Stimulated activated naive B cell treated with anti-CD40 and anti-IgM and Interleukin-4, amounts not matched to agents 10 μg/mL and 1 μg/mL and 100 μg/mL, for 72 hours (primary cell): ENCODE data around the gene PRRX2.
"Not testable (repeated sequence)": the region's sequence is repeated elsewhere in the genome, so short reads cannot be mapped to it uniquely, and the experiment has no call there.

Source experiments
- ATAC-seq, 2 donors: fragments of 150-1000 bp; cut with Tn5 transposase; replicated peaks; 2 replicates each; pipeline ENCODE4 v1.10.0; 2021; ENCODE audit warnings: moderate library complexity in 1 of 2
- DNase-seq: peaks from one replicate; pipeline ENCODE4 v3.0.0; 2021
- H3K27ac Mint-ChIP-seq: one replicate; pipeline ENCODE4 v1.8.0; 2022; ENCODE audit warnings: mild to moderate bottlenecking, mixed read lengths
- H3K27me3 Mint-ChIP-seq, 2 donors: one replicate each; pipeline ENCODE4 v1.8.0; 2022; ENCODE audit warnings: mixed read lengths in 2 of 2
- H3K36me3 Mint-ChIP-seq, 2 donors: one replicate each; pipeline ENCODE4 v1.8.0; 2022; ENCODE audit warnings: mixed read lengths in 2 of 2, mild to moderate bottlenecking in 1 of 2
- H3K4me1 Mint-ChIP-seq, 2 donors: one replicate each; pipeline ENCODE4 v1.8.0; 2022; ENCODE audit warnings: mixed read lengths in 2 of 2, mild to moderate bottlenecking in 1 of 2
- H3K4me3 Mint-ChIP-seq, 2 donors: one replicate each; pipeline ENCODE4 v1.8.0; 2022; ENCODE audit warnings: mild to moderate bottlenecking in 2 of 2, mixed read lengths in 2 of 2, moderate library complexity in 1 of 2
- H3K9me3 Mint-ChIP-seq, 2 donors: one replicate each; pipeline ENCODE4 v1.8.0; 2022; ENCODE audit warnings: mixed read lengths in 2 of 2, mild to moderate bottlenecking in 1 of 2

The PRRX2 gene

GRCh38 chr9:129653823-129654553 lies 11.5 kb upstream of the PRRX2 start:
- Mint-ChIP-seq H3K36me3 (no peaks in the 10 kb centered on the region), H3K9me3 (no peaks in the 10 kb centered on the region), H3K4me1 (no peaks in the 10 kb centered on the region), H3K27me3 (peaks cover 0 to 26% of the 10 kb centered on the region in 2 donors), H3K4me3 (no peak overlapping the region), H3K27ac (no peak overlapping the region)
- DNase-seq (no peak), ATAC-seq (no peak)

- no peaks in the 10 kb centered on the region for H3K4me1 Mint-ChIP-seq
- no peak overlapping the region for H3K4me3 Mint-ChIP-seq
- no peak overlapping the region for H3K27ac Mint-ChIP-seq
- no peaks in the 10 kb centered on the region for H3K9me3 Mint-ChIP-seq
- peaks cover 3 to 26% of the 10 kb centered on the region in 2 donors for H3K27me3 Mint-ChIP-seq
- ATAC-seq, result no peak
- H3K36me3 Mint-ChIP-seq, result no peaks in the 10 kb centered on the region
- DNase-seq, result no peak
These were observed 10.8 kb upstream of the PRRX2 start for GRCh38 chr9:129654554-129655040.

DNA sequence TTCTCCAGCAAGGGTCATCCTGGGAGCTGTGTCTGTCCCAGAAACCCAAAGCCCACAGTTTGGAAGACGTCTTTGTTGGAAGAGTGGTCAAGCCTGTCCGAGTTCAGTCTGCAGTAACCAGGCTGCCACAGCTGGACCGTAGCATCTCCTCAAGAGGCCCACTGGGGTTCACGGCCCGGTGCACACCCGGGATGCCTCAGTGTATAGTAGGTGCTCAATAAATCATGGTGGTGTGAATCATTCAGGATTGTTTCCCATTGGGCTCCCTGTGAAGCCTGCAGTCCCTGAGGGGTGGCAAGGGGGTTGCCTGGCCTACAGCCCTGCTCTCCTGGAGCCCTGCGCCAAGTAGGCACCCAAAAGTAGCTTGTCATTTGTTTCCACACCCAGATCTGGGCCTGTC lies 10.3 kb upstream of the PRRX2 start:
- no peak overlapping the region for H3K4me3 Mint-ChIP-seq
- no peak for DNase-seq
- no peak overlapping the region for H3K27ac Mint-ChIP-seq
- H3K36me3 Mint-ChIP-seq, result no peaks in the 10 kb centered on the region
- no peak for ATAC-seq
- peaks cover 3 to 27% of the 10 kb centered on the region in 2 donors for H3K27me3 Mint-ChIP-seq
- no peaks in the 10 kb centered on the region for H3K9me3 Mint-ChIP-seq
- H3K4me1 Mint-ChIP-seq, result no peaks in the 10 kb centered on the region

DNA sequence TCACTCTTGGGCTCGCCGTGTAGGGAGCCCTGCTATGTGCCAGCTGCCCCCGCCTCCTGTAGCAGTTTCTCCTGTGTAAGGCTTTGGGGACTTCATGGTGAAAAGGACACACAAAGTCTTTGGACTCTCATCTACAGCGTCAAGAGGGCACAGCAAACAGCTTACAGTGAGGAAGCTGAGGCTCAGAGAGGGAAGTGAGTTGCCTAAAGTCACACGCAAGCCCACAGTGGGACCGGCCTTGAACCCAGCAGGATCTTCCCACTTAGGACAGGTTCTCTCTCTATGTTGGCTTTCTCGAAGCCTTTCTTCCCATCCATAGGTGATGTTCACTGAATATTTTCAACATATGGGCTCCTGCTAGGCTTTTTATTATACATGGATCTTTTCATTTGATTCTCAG lies 9.8 kb upstream of the PRRX2 start:
- Mint-ChIP-seq H3K4me1 (no peaks in the 10 kb centered on the region), H3K27ac (no peak overlapping the region), H3K4me3 (no peak overlapping the region), H3K27me3 (peaks cover 3 to 24% of the 10 kb centered on the region in 2 donors), H3K9me3 (no peaks in the 10 kb centered on the region), H3K36me3 (no peaks in the 10 kb centered on the region)
- ATAC-seq (no peak), DNase-seq (no peak)

DNA sequence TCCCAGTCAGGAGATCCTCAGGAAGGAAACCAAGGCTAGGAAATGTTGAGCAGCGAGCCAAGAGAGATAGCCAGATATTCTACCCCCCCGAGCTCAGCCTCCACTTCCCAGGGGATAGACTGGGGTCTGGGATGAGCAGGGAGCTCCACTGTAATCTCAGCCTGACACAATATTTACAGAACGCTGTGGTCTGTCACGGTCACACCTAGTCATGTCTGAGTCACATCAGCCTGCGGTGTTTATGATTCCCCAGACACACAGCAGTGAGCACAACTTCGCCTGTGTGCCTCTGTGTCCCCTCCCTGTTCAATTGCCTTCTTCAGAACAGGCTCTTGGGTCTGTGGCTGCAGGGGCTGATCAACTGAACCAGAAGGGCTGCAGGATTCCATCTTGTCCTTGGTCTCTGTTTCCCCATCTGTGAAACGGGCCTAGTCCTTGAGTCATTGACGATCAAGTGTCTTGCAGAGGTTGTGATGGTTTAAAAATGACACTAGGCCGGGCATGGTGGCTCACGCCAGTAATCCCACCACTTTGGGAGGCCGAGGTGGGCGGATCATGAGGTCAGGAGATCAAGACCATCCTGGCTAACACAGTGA lies 8.6 kb upstream of the PRRX2 start:
- no peaks in the 10 kb centered on the region for H3K9me3 Mint-ChIP-seq
- DNase-seq, result no peak
- H3K4me3 Mint-ChIP-seq, result no peak overlapping the region
- ATAC-seq, result no peak
- H3K36me3 Mint-ChIP-seq, result no peaks in the 10 kb centered on the region
- H3K27ac Mint-ChIP-seq, result no peak overlapping the region
- no peaks in the 10 kb centered on the region for H3K4me1 Mint-ChIP-seq
- H3K27me3 Mint-ChIP-seq, result peaks cover 3 to 29% of the 10 kb centered on the region in 2 donors

- peaks cover 18 to 38% of the 10 kb centered on the region in 2 donors for H3K27me3 Mint-ChIP-seq
- no peaks in the 10 kb centered on the region for H3K36me3 Mint-ChIP-seq
- no peak for ATAC-seq
- no peak for DNase-seq
- no peak overlapping the region for H3K4me3 Mint-ChIP-seq
- peaks cover 5 to 8% of the 10 kb centered on the region in 2 donors for H3K4me1 Mint-ChIP-seq
- no peaks in the 10 kb centered on the region for H3K9me3 Mint-ChIP-seq
- H3K27ac Mint-ChIP-seq, result no peak overlapping the region
These were observed 4.4 kb upstream of the PRRX2 start for GRCh38 chr9:129661029-129661428.

DNA sequence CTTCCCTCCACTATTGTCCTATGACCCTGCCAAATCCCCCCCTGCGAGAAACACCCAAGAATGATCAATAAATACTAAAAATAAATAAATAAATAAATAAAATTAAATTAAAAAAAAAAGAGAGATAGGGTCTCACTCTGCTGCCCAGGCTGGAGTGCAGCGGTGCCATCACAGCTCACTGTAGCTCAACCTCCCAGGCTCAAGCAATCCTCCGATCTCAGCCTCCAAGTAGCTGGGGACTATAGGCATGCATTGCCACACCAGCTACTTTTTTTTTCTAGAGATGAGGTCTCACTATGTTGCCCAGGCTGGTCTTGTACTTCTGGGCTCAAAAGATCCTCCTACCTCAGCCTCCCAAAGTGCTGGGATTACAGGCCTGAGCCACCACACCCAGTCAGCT lies 3.2 kb upstream of the PRRX2 start:
- not testable (repeated sequence) for ATAC-seq, H3K36me3 Mint-ChIP-seq, H3K4me3 Mint-ChIP-seq, H3K27ac Mint-ChIP-seq, H3K4me1 Mint-ChIP-seq, DNase-seq, H3K9me3 Mint-ChIP-seq
- peaks cover 19 to 39% of the 10 kb centered on the region in 2 donors for H3K27me3 Mint-ChIP-seq

- Mint-ChIP-seq H3K4me1 (peaks cover 5 to 8% of the 10 kb centered on the region in 2 donors), H3K4me3 (peak overlapping the region; percentile 84), H3K9me3 (no peaks in the 10 kb centered on the region), H3K27me3 (peaks cover 24 to 61% of the 10 kb centered on the region in 2 donors), H3K36me3 (no peaks in the 10 kb centered on the region), H3K27ac (no peak overlapping the region)
- DNase-seq (no peak), ATAC-seq (peak; percentile 57 to 67)
These were observed 580 bp upstream of the PRRX2 start for GRCh38 chr9:129664746-129665388.

DNA sequence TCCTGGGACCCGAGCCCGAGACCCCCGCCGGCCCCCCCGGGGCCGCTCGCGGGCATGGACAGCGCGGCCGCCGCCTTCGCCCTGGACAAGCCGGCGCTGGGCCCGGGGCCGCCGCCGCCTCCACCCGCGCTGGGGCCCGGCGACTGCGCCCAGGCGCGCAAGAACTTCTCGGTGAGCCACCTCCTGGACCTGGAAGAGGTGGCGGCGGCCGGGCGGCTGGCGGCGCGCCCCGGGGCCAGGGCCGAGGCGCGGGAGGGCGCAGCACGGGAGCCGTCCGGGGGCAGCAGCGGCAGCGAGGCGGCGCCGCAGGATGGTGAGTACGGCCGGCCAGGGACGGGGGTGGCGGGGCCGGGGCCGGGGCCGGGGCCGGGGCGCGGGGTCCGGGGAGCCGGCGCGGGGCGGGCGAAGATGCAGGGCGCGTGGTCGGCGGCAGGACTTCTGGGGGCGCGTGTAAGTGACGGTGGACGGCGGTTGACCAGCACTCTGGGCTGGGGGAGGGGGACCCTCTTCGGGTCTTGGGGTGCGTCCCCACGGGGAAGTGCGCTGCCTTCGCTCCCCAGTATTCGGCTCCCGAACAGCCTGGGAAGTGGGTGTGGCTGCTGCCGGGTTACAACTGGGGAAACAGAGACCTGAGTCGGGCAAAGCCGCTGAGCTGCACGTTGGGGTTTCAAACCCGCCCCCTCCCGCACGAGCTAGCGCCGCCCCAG lies 520 bp downstream of the PRRX2 start:
- ATAC-seq (peak; percentile 11 to 38), DNase-seq (no peak)
- H3K27me3 Mint-ChIP-seq, result peaks cover 27 to 64% of the 10 kb centered on the region in 2 donors
- peaks cover 5 to 8% of the 10 kb centered on the region in 2 donors for H3K4me1 Mint-ChIP-seq
- no peak overlapping the region for H3K27ac Mint-ChIP-seq
- no peak overlapping the region for H3K4me3 Mint-ChIP-seq
- no peaks in the 10 kb centered on the region for H3K36me3 Mint-ChIP-seq
- H3K9me3 Mint-ChIP-seq, result no peaks in the 10 kb centered on the region

DNA sequence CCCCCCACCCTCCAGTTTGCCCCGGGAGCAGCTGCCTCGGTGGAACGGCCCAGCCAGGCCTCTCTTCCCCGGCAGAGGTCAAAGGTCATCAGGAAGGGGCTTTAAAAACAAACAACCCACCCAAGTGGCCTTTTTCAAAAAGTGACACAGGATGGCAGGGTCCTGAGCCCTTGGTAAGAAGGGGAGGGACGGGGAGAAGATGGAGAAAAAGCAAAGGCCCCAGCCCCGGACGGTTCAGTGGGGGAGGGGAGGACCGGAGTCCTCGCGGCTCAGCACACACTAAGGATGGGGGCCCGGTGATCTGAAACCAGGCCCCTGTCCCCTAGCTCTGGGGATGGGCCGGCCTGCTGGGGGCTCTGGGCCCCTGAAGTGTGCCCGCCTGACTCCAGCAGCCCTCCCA lies 1.1 kb downstream of the PRRX2 start:
- peaks cover 27 to 67% of the 10 kb centered on the region in 2 donors for H3K27me3 Mint-ChIP-seq
- ATAC-seq (no peak), DNase-seq (no peak)
- H3K36me3 Mint-ChIP-seq, result no peaks in the 10 kb centered on the region
- peak overlapping the region in 1 of 2 donors; percentile 8 for H3K4me3 Mint-ChIP-seq
- H3K9me3 Mint-ChIP-seq, result no peaks in the 10 kb centered on the region
- no peak overlapping the region for H3K27ac Mint-ChIP-seq
- peaks cover 5 to 10% of the 10 kb centered on the region in 2 donors for H3K4me1 Mint-ChIP-seq

DNA sequence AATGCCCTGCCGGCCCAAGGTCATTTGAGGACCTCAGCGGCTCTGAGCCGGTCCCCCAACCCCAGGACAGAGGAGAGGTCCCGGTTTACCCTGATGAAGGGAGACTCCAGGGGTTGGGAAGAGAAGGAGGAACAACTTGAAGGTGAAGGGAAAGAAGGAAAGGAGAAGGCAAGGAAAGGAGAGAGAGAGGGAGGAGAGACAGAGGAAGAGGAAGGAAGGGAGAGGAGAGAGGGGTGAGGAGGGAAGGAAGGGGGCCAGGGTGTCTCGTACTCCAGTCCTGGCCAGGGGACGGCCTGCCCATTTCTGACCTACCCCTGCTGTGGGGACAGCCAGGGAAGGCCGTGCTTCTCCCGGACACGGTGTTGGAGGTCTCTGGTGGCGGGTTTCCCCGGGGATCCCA lies 1.9 kb downstream of the PRRX2 start:
- no peak for ATAC-seq
- H3K36me3 Mint-ChIP-seq, result no peaks in the 10 kb centered on the region
- H3K9me3 Mint-ChIP-seq, result no peaks in the 10 kb centered on the region
- H3K4me3 Mint-ChIP-seq, result no peak overlapping the region
- no peak for DNase-seq
- H3K27me3 Mint-ChIP-seq, result peaks cover 27 to 72% of the 10 kb centered on the region in 2 donors
- H3K27ac Mint-ChIP-seq, result no peak overlapping the region
- H3K4me1 Mint-ChIP-seq, result peaks cover 5 to 12% of the 10 kb centered on the region in 2 donors

- no peak for ATAC-seq
- Mint-ChIP-seq H3K36me3 (no peaks in the 10 kb centered on the region), H3K27me3 (peaks cover 24 to 72% of the 10 kb centered on the region in 2 donors), H3K4me3 (no peak overlapping the region), H3K4me1 (peaks cover 5 to 12% of the 10 kb centered on the region in 2 donors), H3K9me3 (no peaks in the 10 kb centered on the region), H3K27ac (no peak overlapping the region)
- DNase-seq, result no peak
These were observed 2.4 kb downstream of the PRRX2 start for GRCh38 chr9:129667850-129668249.

- DNase-seq (no peak), ATAC-seq (no peak)
- H3K9me3 Mint-ChIP-seq, result no peaks in the 10 kb centered on the region
- no peak overlapping the region for H3K27ac Mint-ChIP-seq
- no peaks in the 10 kb centered on the region for H3K36me3 Mint-ChIP-seq
- H3K4me3 Mint-ChIP-seq, result no peak overlapping the region
- H3K4me1 Mint-ChIP-seq, result peaks cover 5 to 12% of the 10 kb centered on the region in 2 donors
- peaks cover 26 to 82% of the 10 kb centered on the region in 2 donors for H3K27me3 Mint-ChIP-seq
These were observed 3.8 kb downstream of the PRRX2 start for GRCh38 chr9:129669141-129669718.

GRCh38 chr9:129669946-129670345 lies 4.5 kb downstream of the PRRX2 start:
- peaks cover 2 to 8% of the 10 kb centered on the region in 2 donors for H3K4me1 Mint-ChIP-seq
- DNase-seq (no peak), ATAC-seq (no peak)
- peaks cover 20 to 78% of the 10 kb centered on the region in 2 donors for H3K27me3 Mint-ChIP-seq
- H3K4me3 Mint-ChIP-seq, result no peak overlapping the region
- no peaks in the 10 kb centered on the region for H3K9me3 Mint-ChIP-seq
- H3K27ac Mint-ChIP-seq, result no peak overlapping the region
- H3K36me3 Mint-ChIP-seq, result no peaks in the 10 kb centered on the region
